Loucy (cell line): ENCODE measurements around the gene AHNAK.
"Not testable (repeated sequence)": the region's sequence is repeated elsewhere in the genome, so short reads cannot be mapped to it uniquely, and the experiment has no call there.

Experiments
- H2AFZ ChIP-seq: fragments of 200-600 bp; sonication (generic); 2 replicates; pipeline ENCODE4 v1.6.0; 2016; ENCODE audit warnings: antibody characterized with exemption, mild to moderate bottlenecking, low read length, moderate library complexity
- H3F3A ChIP-seq: fragments of 200-600 bp; 2 replicates; pipeline ENCODE4 v1.6.0; 2016; ENCODE audit warnings: antibody characterized with exemption, low read depth, mild to moderate bottlenecking
- H3K27me3 ChIP-seq: fragments of 200-600 bp; sonication (generic); 2 replicates; pipeline ENCODE4 v1.6.1; 2014; ENCODE audit warnings: low read length, mild to moderate bottlenecking; ENCODE audit not compliant: insufficient read depth, poor library complexity, severe bottlenecking
- H3K36me3 ChIP-seq: fragments of 200-600 bp; sonication (generic); 2 replicates; pipeline ENCODE4 v1.6.1; 2016; ENCODE audit warnings: low read length; ENCODE audit not compliant: insufficient read depth
- H3K4me1 ChIP-seq: fragments of 200-600 bp; sonication (generic); 2 replicates; pipeline ENCODE4 v1.5.1; 2014; ENCODE audit warnings: low read length, mild to moderate bottlenecking; ENCODE audit not compliant: insufficient read depth, poor library complexity, severe bottlenecking
- H3K4me2 ChIP-seq: fragments of 200-600 bp; sonication (generic); 2 replicates; pipeline ENCODE4 v1.6.0; 2014; ENCODE audit warnings: antibody characterized with exemption, low read length, low read depth, mild to moderate bottlenecking; ENCODE audit not compliant: poor library complexity, severe bottlenecking
- H3K4me3 ChIP-seq: fragments of 200-600 bp; sonication (generic); 2 replicates; pipeline ENCODE4 v1.5.1; 2014; ENCODE audit warnings: low read length, mild to moderate bottlenecking, mixed read lengths; ENCODE audit not compliant: poor library complexity, severe bottlenecking
- H3K79me2 ChIP-seq: fragments of 200-600 bp; sonication (generic); 2 replicates; pipeline ENCODE4 v1.6.1; 2014; ENCODE audit warnings: low read length; ENCODE audit not compliant: insufficient read depth
- H3K9ac ChIP-seq: fragments of 200-600 bp; sonication (generic); 2 replicates; pipeline ENCODE4 v1.6.0; 2014; ENCODE audit warnings: mild to moderate bottlenecking, low read depth, low read length, moderate library complexity; ENCODE audit not compliant: poor library complexity, severe bottlenecking
- H3K9me2 ChIP-seq: fragments of 200-600 bp; sonication (generic); replicated peaks from 2 replicates; pipeline ENCODE4 v1.6.1; 2016; ENCODE audit warnings: low read depth, low read length, mixed read lengths
- H3K9me3 ChIP-seq: fragments of 200-600 bp; sonication (generic); 2 replicates; pipeline ENCODE4 v1.6.1; 2014; ENCODE audit warnings: mild to moderate bottlenecking, antibody characterized with exemption, low read length, low read depth; ENCODE audit not compliant: insufficient read depth
- H4K20me1 ChIP-seq: fragments of 200-600 bp; sonication (generic); 2 replicates; pipeline ENCODE4 v1.6.0; 2014; ENCODE audit warnings: antibody characterized with exemption, low read length, mild to moderate bottlenecking; ENCODE audit not compliant: insufficient read depth, poor library complexity, severe bottlenecking
- CTCF ChIP-seq: fragments of 200-600 bp; sonication (generic); conservative IDR thresholded peaks from 2 replicates; pipeline ENCODE4 v1.5.1; 2014; ENCODE audit warnings: mild to moderate bottlenecking, antibody characterized with exemption, low read length
- EZH2phosphoT487 ChIP-seq: fragments of 200-600 bp; IDR thresholded peaks from 2 replicates; pipeline ENCODE4 v1.6.1; 2018; ENCODE audit warnings: antibody characterized with exemption, mild to moderate bottlenecking, moderate library complexity, borderline replicate concordance

AHNAK gene

GRCh38 chr11:62552485-62553079, 6.0 kb upstream of the AHNAK start:
- 0 out of 2 replicates have a peak, but pooled peaks cover 3% of the 10 kb centered on the region for H3K79me2 ChIP-seq
- peak overlapping the region; percentile 89 for H3K4me2 ChIP-seq
- no peaks in the 10 kb centered on the region for H3K9me3 ChIP-seq
- H3K9me2 ChIP-seq: no peaks in the 10 kb centered on the region
- H3K9ac ChIP-seq: peak overlapping the region; percentile 76
- H3K4me3 ChIP-seq: no peak overlapping the region
- no peak for TF ChIP-seq CTCF
- TF ChIP-seq EZH2phosphoT487: no peak
- H4K20me1 ChIP-seq: no peaks in the 10 kb centered on the region
- peaks cover 61% of the 10 kb centered on the region for H3K4me1 ChIP-seq
- peaks cover 19% of the 10 kb centered on the region for H3F3A ChIP-seq
- H2AFZ ChIP-seq: no peak overlapping the region
- no peaks in the 10 kb centered on the region for H3K36me3 ChIP-seq
- no peaks in the 10 kb centered on the region for H3K27me3 ChIP-seq

- H3K9me3 ChIP-seq, H4K20me1 ChIP-seq, H3K79me2 ChIP-seq, H3K27me3 ChIP-seq, H3F3A ChIP-seq, H3K9me2 ChIP-seq, H3K4me3 ChIP-seq, H2AFZ ChIP-seq, H3K4me2 ChIP-seq, H3K9ac ChIP-seq, H3K36me3 ChIP-seq: not testable (repeated sequence)
- H3K4me1 ChIP-seq: peaks cover 48% of the 10 kb centered on the region
Measured at GRCh38 chr11:62550478-62550877, 3.9 kb upstream of the AHNAK start.

GRCh38 chr11:62548545-62549335, 2.1 kb upstream of the AHNAK start:
- Histone ChIP-seq H3K9ac (no peak overlapping the region), H2AFZ (no peak overlapping the region), H3K4me3 (no peak overlapping the region), H4K20me1 (no peaks in the 10 kb centered on the region), H3K27me3 (no peaks in the 10 kb centered on the region), H3K4me1 (peaks cover 46% of the 10 kb centered on the region), H3K4me2 (no peak overlapping the region), H3K9me2 (no peaks in the 10 kb centered on the region), H3K79me2 (peaks cover 8% of the 10 kb centered on the region; the same call in 1 of the 2 replicates), H3K36me3 (no peaks in the 10 kb centered on the region), H3F3A (no peaks in the 10 kb centered on the region), H3K9me3 (no peaks in the 10 kb centered on the region)
- no peak for TF ChIP-seq EZH2phosphoT487
- TF ChIP-seq CTCF: no peak
